PC-3 (cell line): ENCODE measurements around the gene CALM3. TPM values are rescaled to one million over a fixed set of nuclear protein-coding genes. Genes with fewer than 3 reads are reported as not detected.

ENCODE experiments used
- ATAC-seq: fragments of 200-7000 bp; cut with Tn5 transposase; 2 replicates; pipeline ENCODE4 v1.9.1; 2020; ENCODE audit warnings: mild to moderate bottlenecking, moderate library complexity
- BruUV-seq: library from RNA; stranded (reverse); fragments of 400-500 nt; replicated peaks from 2 replicates; lab custom pipeline; 2021; lab: Mats Ljungman, UMichigan
- CTCF ChIA-PET: fragments of 300-600 bp; sonication (Branson Sonifier 250); formaldehyde crosslinking; loops from one replicate; lab custom pipeline; 2022; ENCODE audit warnings: antibody characterized with exemption; lab: Charles Lee
- POLR2A ChIA-PET: fragments of 300-600 bp; sonication (Branson Sonifier 250); formaldehyde crosslinking; loops from one replicate; lab custom pipeline; 2022; ENCODE audit warnings: antibody characterized with exemption; ENCODE audit not compliant: unreplicated experiment; lab: Charles Lee
- DNase-seq: peaks from one replicate; pipeline ENCODE4 v3.0.0-alpha.2; 2015
- H2AFZ ChIP-seq: fragments of 300-600 bp; sonication (generic); 2 replicates; pipeline ENCODE4 v1.6.0; 2016; ENCODE audit warnings: antibody characterized with exemption, low read length
- H3F3A ChIP-seq: fragments of 300-600 bp; sonication (generic); one replicate; pipeline ENCODE4 v1.6.0; 2017; ENCODE audit warnings: antibody characterized with exemption, low read length, control low read depth, mild to moderate bottlenecking; ENCODE audit not compliant: unreplicated experiment
- H3K27ac ChIP-seq: fragments of 300-600 bp; sonication (generic); 2 replicates; pipeline ENCODE4 v1.5.1; 2016; ENCODE audit warnings: mild to moderate bottlenecking, low read length
- H3K27me3 ChIP-seq: fragments of 300-600 bp; sonication (generic); 2 replicates; pipeline ENCODE4 v1.6.1; 2016; ENCODE audit warnings: low read length, mixed read lengths
- H3K36me3 ChIP-seq: fragments of 300-600 bp; sonication (generic); 2 replicates; pipeline ENCODE4 v1.6.1; 2016; ENCODE audit warnings: low read depth, mixed run types, low read length, mixed read lengths
- H3K4me1 ChIP-seq: fragments of 300-600 bp; sonication (generic); 2 replicates; pipeline ENCODE4 v1.5.1; 2016; ENCODE audit warnings: low read length; ENCODE audit not compliant: insufficient read depth
- H3K4me2 ChIP-seq: fragments of 300-600 bp; sonication (generic); 2 replicates; pipeline ENCODE4 v1.6.0; 2016; ENCODE audit warnings: low read length
- H3K4me3 ChIP-seq: fragments of 300-600 bp; sonication (generic); 2 replicates; pipeline ENCODE4 v1.5.1; 2016; ENCODE audit warnings: mild to moderate bottlenecking, low read length, mixed read lengths
- H3K79me2 ChIP-seq: fragments of 300-600 bp; sonication (generic); 2 replicates; pipeline ENCODE4 v1.6.1; 2017; ENCODE audit warnings: low read length, mixed read lengths
- H3K9ac ChIP-seq: fragments of 300-600 bp; sonication (generic); 2 replicates; pipeline ENCODE4 v1.6.0; 2016; ENCODE audit warnings: mild to moderate bottlenecking, low read length
- H3K9me2 ChIP-seq: fragments of 300-600 bp; sonication (generic); replicated peaks from 2 replicates; pipeline ENCODE4 v1.6.1; 2016; ENCODE audit warnings: mixed run types, low read length, mixed read lengths
- H3K9me3 ChIP-seq: fragments of 300-600 bp; sonication (generic); 2 replicates; pipeline ENCODE4 v1.6.1; 2016; ENCODE audit warnings: low read length, mixed read lengths
- H4K20me1 ChIP-seq: fragments of 300-600 bp; sonication (generic); 2 replicates; pipeline ENCODE4 v1.6.1; 2016; ENCODE audit warnings: low read length, mixed read lengths
- EZH2 ChIP-seq: fragments of 300-600 bp; sonication (generic); IDR thresholded peaks from one replicate; pipeline ENCODE4 v1.6.1; 2017; ENCODE audit warnings: antibody characterized with exemption, mild to moderate bottlenecking, low read length; ENCODE audit not compliant: unreplicated experiment
- EZH2phosphoT487 ChIP-seq: fragments of 300-600 bp; sonication (generic); IDR thresholded peaks from 2 replicates; pipeline ENCODE4 v1.6.1; 2018; ENCODE audit warnings: mild to moderate bottlenecking, antibody characterized with exemption, low read length, borderline replicate concordance
- intact Hi-C: fragments of 100-400 bp; cut with micrococcal nuclease; formaldehyde crosslinking; loops from 2 replicates; pipeline ENCODE4 v1.9.0; 2023
- total RNA-seq: library from RNA; depleted of rRNA; stranded (reverse); fragments of >200 nt; gene quantifications from 2 replicates; pipeline ENCODE4 v1.2.3, GENCODE V29; 2014
- TF ChIP-seq, protein P1 (sequence below): fragments of 300-600 bp; sonication (generic); conservative IDR thresholded peaks from 2 replicates; pipeline ENCODE4 v1.5.1; 2017; ENCODE audit warnings: antibody characterized with exemption, low read depth, mild to moderate bottlenecking, low read length

Gene CALM3
- total RNA-seq, 1 experiment from 2014 or later = 160 TPM

GRCh38 chr19:46571495-46571894, 29.6 kb upstream of the CALM3 start:
- no TSS peak for BruUV-seq
- DNase-seq = peak; percentile 38
- H3K9me2 ChIP-seq = no peaks in the 10 kb centered on the region

DNA sequence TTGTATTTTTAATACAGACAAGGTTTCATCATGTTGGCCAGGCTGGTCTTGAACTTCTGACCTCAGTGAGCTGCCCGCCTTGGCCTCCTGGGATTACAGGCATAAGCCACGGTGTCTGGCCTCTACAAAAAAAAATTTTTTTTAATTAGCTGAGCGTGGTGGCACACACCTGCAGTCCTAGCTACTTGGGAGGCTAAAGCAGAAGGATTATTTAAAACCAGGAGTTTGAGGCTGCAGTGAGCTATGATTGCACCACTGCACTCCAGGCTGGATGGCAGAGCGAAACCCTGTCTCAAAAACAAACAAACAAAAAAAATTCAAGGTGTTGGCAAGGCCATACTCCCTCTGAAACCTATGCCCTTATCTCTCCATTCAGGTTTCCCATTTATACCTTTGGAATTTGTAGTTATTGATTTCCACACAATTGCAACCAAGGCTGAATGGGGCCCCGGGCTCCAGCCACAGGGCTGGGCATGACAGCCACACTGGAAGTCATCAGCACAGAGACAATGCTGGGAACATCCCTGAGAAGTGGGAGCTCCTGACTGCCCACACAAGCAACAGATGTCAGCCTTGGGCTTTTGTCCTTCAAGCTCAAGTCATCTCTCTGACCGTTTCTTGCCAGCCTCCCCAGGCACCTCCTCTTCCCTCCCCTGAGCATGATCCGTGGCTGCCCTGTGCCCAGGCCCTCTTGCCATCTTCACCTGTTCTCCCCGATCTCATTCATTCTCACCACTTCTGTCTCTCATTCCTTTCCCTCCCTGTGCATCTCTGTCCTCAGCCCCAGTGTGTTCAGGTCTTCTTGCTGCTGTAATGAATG, 27.2 kb upstream of the CALM3 start:
- Histone ChIP-seq H3K4me3 (no peak overlapping the region), H3K9me2 (no peaks in the 10 kb centered on the region), H2AFZ (no peak overlapping the region), H3K9ac (no peak overlapping the region), H3K9me3 (no peaks in the 10 kb centered on the region), H3K4me2 (no peak overlapping the region), H4K20me1 (no peaks in the 10 kb centered on the region), H3K27ac (no peak overlapping the region), H3K36me3 (no peaks in the 10 kb centered on the region), H3K79me2 (no peaks in the 10 kb centered on the region), H3K4me1 (no peaks in the 10 kb centered on the region), H3F3A (no peaks in the 10 kb centered on the region), H3K27me3 (no peaks in the 10 kb centered on the region)
- TF ChIP-seq EZH2 (no peak), EZH2phosphoT487 (no peak)
- TF ChIP-seq, protein P1, sequence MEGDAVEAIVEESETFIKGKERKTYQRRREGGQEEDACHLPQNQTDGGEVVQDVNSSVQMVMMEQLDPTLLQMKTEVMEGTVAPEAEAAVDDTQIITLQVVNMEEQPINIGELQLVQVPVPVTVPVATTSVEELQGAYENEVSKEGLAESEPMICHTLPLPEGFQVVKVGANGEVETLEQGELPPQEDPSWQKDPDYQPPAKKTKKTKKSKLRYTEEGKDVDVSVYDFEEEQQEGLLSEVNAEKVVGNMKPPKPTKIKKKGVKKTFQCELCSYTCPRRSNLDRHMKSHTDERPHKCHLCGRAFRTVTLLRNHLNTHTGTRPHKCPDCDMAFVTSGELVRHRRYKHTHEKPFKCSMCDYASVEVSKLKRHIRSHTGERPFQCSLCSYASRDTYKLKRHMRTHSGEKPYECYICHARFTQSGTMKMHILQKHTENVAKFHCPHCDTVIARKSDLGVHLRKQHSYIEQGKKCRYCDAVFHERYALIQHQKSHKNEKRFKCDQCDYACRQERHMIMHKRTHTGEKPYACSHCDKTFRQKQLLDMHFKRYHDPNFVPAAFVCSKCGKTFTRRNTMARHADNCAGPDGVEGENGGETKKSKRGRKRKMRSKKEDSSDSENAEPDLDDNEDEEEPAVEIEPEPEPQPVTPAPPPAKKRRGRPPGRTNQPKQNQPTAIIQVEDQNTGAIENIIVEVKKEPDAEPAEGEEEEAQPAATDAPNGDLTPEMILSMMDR = no peak
- no peak for ATAC-seq
- no peak for DNase-seq
- no TSS peak for BruUV-seq
- CTCF ChIA-PET = interaction anchor here (0.6 kb wide), 1 partner anchor 10 kb away, joined by 4 read pairs; no protein-coding TSS in a partner anchor
- POLR2A ChIA-PET = no interaction called here
- intact Hi-C loops = no loop called here

More at GRCh38 chr19:46571495-46571894, 29.6 kb upstream of the CALM3 start:
- H3K9ac ChIP-seq = no peak overlapping the region
- intact Hi-C loops = no loop called here
- POLR2A ChIA-PET = no interaction called here
- H3K4me3 ChIP-seq = no peak overlapping the region
- ATAC-seq = peak; percentile 64; the same call in 1 of the 2 replicates
- H3K36me3 ChIP-seq = no peaks in the 10 kb centered on the region
- no peak overlapping the region for H2AFZ ChIP-seq
- CTCF ChIA-PET = interaction anchor here (0.6 kb wide), 1 partner anchor 177 kb away, joined by 3 read pairs; no protein-coding TSS in a partner anchor
- H3K9me3 ChIP-seq = no peaks in the 10 kb centered on the region
- no peaks in the 10 kb centered on the region for H3F3A ChIP-seq
- no peaks in the 10 kb centered on the region for H4K20me1 ChIP-seq
- H3K4me1 ChIP-seq = no peaks in the 10 kb centered on the region
- no peaks in the 10 kb centered on the region for H3K79me2 ChIP-seq
- TF ChIP-seq, protein P1 = peak; percentile 25; the same call in 1 of the 2 replicates
- TF ChIP-seq EZH2 = no peak
- H3K27me3 ChIP-seq = no peaks in the 10 kb centered on the region
- H3K27ac ChIP-seq = no peak overlapping the region
- H3K4me2 ChIP-seq = no peak overlapping the region

- Histone ChIP-seq H2AFZ (no peak overlapping the region), H3K79me2 (no peaks in the 10 kb centered on the region), H3K9me2 (no peaks in the 10 kb centered on the region), H3K9me3 (no peaks in the 10 kb centered on the region), H3K4me1 (no peaks in the 10 kb centered on the region), H3K9ac (no peak overlapping the region), H4K20me1 (no peaks in the 10 kb centered on the region), H3K36me3 (no peaks in the 10 kb centered on the region), H3K4me3 (no peak overlapping the region), H3K4me2 (no peak overlapping the region), H3K27me3 (no peaks in the 10 kb centered on the region), H3F3A (no peaks in the 10 kb centered on the region), H3K27ac (no peak overlapping the region)
- ChIA-PET CTCF (interaction anchor here (0.6 kb wide), 1 partner anchor 9 kb away, joined by 4 read pairs; no protein-coding TSS in a partner anchor), POLR2A (no interaction called here)
- intact Hi-C loops = no loop called here
- no peak for DNase-seq
- no TSS peak for BruUV-seq
- no peak for TF ChIP-seq EZH2
- no peak for ATAC-seq
Observed at GRCh38 chr19:46574533-46574932, 26.6 kb upstream of the CALM3 start.
